DMS53 treated with DMSO at 0.1 percent for 48 hours (cell line): ENCODE data around the gene RTCA.
"Not testable (repeated sequence)": the region's sequence is repeated elsewhere in the genome, so short reads cannot be mapped to it uniquely, and the experiment has no call there.

Source experiments
- DNase-seq: peaks from one replicate; lab custom pipeline; 2025; ENCODE audit not compliant: unreplicated experiment; lab: John Stamatoyannopoulos, UW

The RTCA gene

GRCh38 chr1:100265931-100266740 lies at the start of gene RTCA:
TSS of gene RTCA (plus strand) at chr1:100266216. CDS start at chr1:100266376, 160 bp downstream.
- DNase-seq, result peak; percentile 98

- DNase-seq, result no peak
Measured at GRCh38 chr1:100217834-100218233, 48.2 kb upstream of the RTCA start.

GRCh38 chr1:100219457-100219856 lies 46.6 kb upstream of the RTCA start:
- no peak for DNase-seq

- DNase-seq, result no peak
Measured at GRCh38 chr1:100219883-100220282, 46.1 kb upstream of the RTCA start.

GRCh38 chr1:100222428-100222827 lies 43.6 kb upstream of the RTCA start:
- no peak for DNase-seq

GRCh38 chr1:100229681-100230443 lies 36.2 kb upstream of the RTCA start:
- DNase-seq, result no peak

- DNase-seq, result no peak
Measured at GRCh38 chr1:100230765-100231164, 35.3 kb upstream of the RTCA start.

- DNase-seq, result no peak
Measured at GRCh38 chr1:100231721-100232120, 34.3 kb upstream of the RTCA start.

- DNase-seq, result no peak
Measured at GRCh38 chr1:100232156-100232555, 33.9 kb upstream of the RTCA start.

- DNase-seq, result not testable (repeated sequence)
Measured at GRCh38 chr1:100233566-100233965, 32.5 kb upstream of the RTCA start.

- DNase-seq, result no peak
Measured at GRCh38 chr1:100234432-100234831, 31.6 kb upstream of the RTCA start.

GRCh38 chr1:100237091-100237490 lies 28.9 kb upstream of the RTCA start:
- no peak for DNase-seq

- DNase-seq, result peak; percentile 69
Measured at GRCh38 chr1:100239961-100240360, 26.1 kb upstream of the RTCA start.

- no peak for DNase-seq
Measured at GRCh38 chr1:100240631-100241030, 25.4 kb upstream of the RTCA start.

- DNase-seq, result no peak
Measured at GRCh38 chr1:100246738-100247137, 19.3 kb upstream of the RTCA start.

- peak; percentile 19 for DNase-seq
Measured at GRCh38 chr1:100249155-100249536, 16.9 kb upstream of the RTCA start.

GRCh38 chr1:100249537-100250257 lies 16.3 kb upstream of the RTCA start, which contains the start of gene DBT:
TSS of gene DBT (minus strand) at chr1:100249834. CDS start at chr1:100249820, 14 bp downstream.
- peak; percentile 99 for DNase-seq

- DNase-seq, result no peak
Measured at GRCh38 chr1:100250264-100250663, 15.8 kb upstream of the RTCA start.

GRCh38 chr1:100250807-100251206 lies 15.2 kb upstream of the RTCA start:
- DNase-seq, result no peak

- DNase-seq, result no peak
Measured at GRCh38 chr1:100252901-100253300, 13.1 kb upstream of the RTCA start.

- no peak for DNase-seq
Measured at GRCh38 chr1:100253552-100253951, 12.5 kb upstream of the RTCA start.
